B cell (primary cell): ENCODE results near the gene MTERF4. TPM values are rescaled to one million over a fixed set of nuclear protein-coding genes. Genes with fewer than 3 reads are reported as not detected.

Experiments
- ATAC-seq: fragments of 200-7000 bp; cut with Tn5 transposase; one replicate; pipeline ENCODE4 v1.10.0; 2021; ENCODE audit warnings: low read depth, mild to moderate bottlenecking, moderate number of reproducible peaks, moderate library complexity
- CTCF ChIA-PET: fragments of 350-600 bp; sonication (Branson Sonifier 250); formaldehyde crosslinking; loops from one replicate; lab custom pipeline; 2021; ENCODE audit warnings: antibody characterized with exemption, inconsistent platforms; lab: Charles Lee
- POLR2A ChIA-PET: fragments of 350-600 bp; sonication (Branson Sonifier 250); formaldehyde crosslinking; loops from one replicate; lab custom pipeline; 2021; ENCODE audit warnings: antibody characterized with exemption; lab: Charles Lee
- DNase-seq: peaks from one replicate; pipeline ENCODE4 v3.0.0; 2013
- H2AFZ ChIP-seq: 2 replicates; pipeline ENCODE4 v1.6.1; 2012; ENCODE audit warnings: mild to moderate bottlenecking, low read depth, low read length; ENCODE audit not compliant: insufficient read depth, poor library complexity, severe bottlenecking
- H3K27ac ChIP-seq, 2 donors: 1 replicate in 1 of 2; 2 replicates in 1 of 2; pipeline ENCODE4 v1.5.1; 2012 to 2013; ENCODE audit warnings: low read length in 2 of 2, mild to moderate bottlenecking in 2 of 2, moderate library complexity in 1 of 2
- H3K27me3 ChIP-seq, 4 experiments: fragments of 200-600 bp in 1 of 4; sonication (generic) in 1 of 4; replicated peaks in 1 of 4; 1 replicate in 2 of 4; 2 replicates in 2 of 4; pipeline versions ENCODE4 v1.6.1 to v1.7.0; 2013 to 2016; ENCODE audit warnings: low read length in 3 of 4, mild to moderate bottlenecking in 2 of 4, mixed read lengths in 1 of 4, moderate library complexity in 1 of 4; ENCODE audit not compliant: insufficient read depth in 4 of 4, control insufficient read depth in 3 of 4; ENCODE audit errors: control extremely low read depth in 1 of 4
- H3K36me3 ChIP-seq, 2 experiments: replicated peaks in 1 of 2; 1 replicate in 1 of 2; 2 replicates in 1 of 2; pipeline versions ENCODE4 v1.6.1 to v1.7.1; 2013; ENCODE audit warnings: low read length in 1 of 2; ENCODE audit not compliant: insufficient read depth in 2 of 2, control insufficient read depth in 1 of 2; ENCODE audit errors: control extremely low read depth in 1 of 2, extremely low read depth in 1 of 2
- H3K4me1 ChIP-seq, 2 donors: fragments of 200-600 bp in 1 of 2; sonication (generic) in 1 of 2; 1 replicate in 1 of 2; 2 replicates in 1 of 2; pipeline versions ENCODE4 v1.5.1 to v1.6.1; 2013 to 2017; ENCODE audit warnings: low read length in 2 of 2; ENCODE audit not compliant: control insufficient read depth in 2 of 2, insufficient read depth in 2 of 2
- H3K4me2 ChIP-seq: replicated peaks from 2 replicates; pipeline ENCODE3; 2012; ENCODE audit warnings: mild to moderate bottlenecking, low read depth, low read length; ENCODE audit not compliant: poor library complexity, severe bottlenecking
- H3K4me3 ChIP-seq, 5 experiments: fragments of 200-600 bp in 1 of 5; sonication (generic) in 1 of 5; 1 replicate in 3 of 5; 2 replicates in 2 of 5; pipeline versions ENCODE4 v1.5.1 to v1.7.0; 2011 to 2016; ENCODE audit warnings: low read length in 4 of 5, mild to moderate bottlenecking in 4 of 5, low read depth in 2 of 5, control low read depth in 1 of 5, moderate library complexity in 1 of 5; ENCODE audit not compliant: insufficient read depth in 1 of 5; ENCODE audit errors: control extremely low read depth in 1 of 5, extremely low read depth in 1 of 5
- H3K79me2 ChIP-seq: fragments of 200-600 bp; sonication (generic); one replicate; pipeline ENCODE4 v1.6.0; 2016; ENCODE audit warnings: low read length; ENCODE audit not compliant: control insufficient read depth, insufficient read depth
- H3K9ac ChIP-seq: fragments of 200-600 bp; sonication (generic); 2 replicates; pipeline ENCODE4 v1.6.1; 2017; ENCODE audit warnings: mild to moderate bottlenecking, low read length, moderate library complexity
- H3K9me3 ChIP-seq, 3 donors: one replicate each; pipeline versions ENCODE4 v1.6.1 to v1.7.1; 2013; ENCODE audit warnings: low read length in 2 of 3; ENCODE audit not compliant: control insufficient read depth in 2 of 3, insufficient read depth in 1 of 3; ENCODE audit errors: control extremely low read depth in 1 of 3
- H4K20me1 ChIP-seq: 2 replicates; pipeline ENCODE4 v1.6.0; 2012; ENCODE audit warnings: mild to moderate bottlenecking, low read length; ENCODE audit not compliant: insufficient read depth, control insufficient read depth, poor library complexity, severe bottlenecking
- H3K27ac Mint-ChIP-seq: one replicate; pipeline ENCODE4 v1.8.0; 2021; ENCODE audit warnings: mixed read lengths
- H3K27me3 Mint-ChIP-seq: one replicate; pipeline ENCODE4 v1.8.0; 2021; ENCODE audit warnings: mixed read lengths
- H3K4me1 Mint-ChIP-seq: one replicate; pipeline ENCODE4 v1.8.0; 2021; ENCODE audit warnings: mixed read lengths
- H3K4me3 Mint-ChIP-seq: one replicate; pipeline ENCODE4 v1.8.0; 2021; ENCODE audit warnings: mixed read lengths
- H3K9me3 Mint-ChIP-seq: one replicate; pipeline ENCODE4 v1.8.0; 2022; ENCODE audit warnings: mixed read lengths; ENCODE audit not compliant: insufficient read depth
- EZH2 ChIP-seq: IDR thresholded peaks from 2 replicates; pipeline ENCODE4 v1.6.1; 2012; ENCODE audit warnings: borderline replicate concordance, low read depth, mild to moderate bottlenecking, moderate library complexity, low read length; ENCODE audit not compliant: insufficient read depth, poor library complexity, severe bottlenecking
- WGBS: methylation state at CpG from one replicate; pipeline ENCODE4 v1.1.5; 2013; ENCODE audit warnings: missing lambda C conversion rate; ENCODE audit not compliant: insufficient coverage; 5-methylcytosine and 5-hydroxymethylcytosine counted together
- intact Hi-C: fragments of 100-400 bp; cut with micrococcal nuclease; formaldehyde crosslinking; loops from one replicate; pipeline ENCODE4 v1.10.0; 2022
- polyA plus RNA-seq: library from polyadenylated mRNA; depleted of rRNA; stranded (reverse); fragments of >200 nt; gene quantifications from 2 replicates; pipeline ENCODE4 v1.2.3, GENCODE V29; 2012
- total RNA-seq, 2 donors: library from RNA; stranded (reverse); fragments of 120-200 nt in 1 of 2; gene quantifications; 1 replicate in 1 of 2; 2 replicates in 1 of 2; pipeline versions ENCODE4 v1.2.3 to v1.2.4, GENCODE V29; 2013 to 2022
- TF ChIP-seq, protein P1 (sequence below): fragments of 200-600 bp; IDR thresholded peaks from one replicate; pipeline ENCODE4 v1.8.0; 2022; ENCODE audit warnings: antibody characterized with exemption, mild to moderate bottlenecking

MTERF4 gene
- total and polyA plus RNA-seq, 2 donors (not counting 1 experiment from before 2014, with no cell fraction given) = 88.7 to 153 TPM

DNA sequence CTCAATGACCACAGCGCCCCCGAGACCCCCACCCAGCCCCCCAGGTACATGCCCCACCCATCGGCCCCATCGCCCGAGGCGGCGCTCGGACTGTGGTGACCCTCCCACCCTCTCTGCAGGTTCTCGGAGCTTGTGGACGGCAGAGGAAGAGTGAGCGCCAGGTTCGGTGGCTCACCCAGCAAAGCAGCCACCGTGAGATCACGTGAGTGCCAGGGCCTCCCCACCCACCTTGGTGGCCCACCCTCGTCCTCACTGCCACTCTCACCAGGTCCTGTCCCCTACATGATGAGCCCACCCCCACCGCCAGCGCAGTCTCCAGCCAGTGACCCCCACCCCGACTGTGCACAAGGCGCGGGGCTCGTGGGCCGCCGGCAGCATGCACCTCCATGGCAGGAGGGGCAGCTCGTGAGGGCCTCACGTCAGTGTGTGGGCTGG lies 30.4 kb downstream of the MTERF4 start:
- Mint-ChIP-seq H3K4me3 (no peak overlapping the region), H3K9me3 (no peaks in the 10 kb centered on the region), H3K27ac (no peak overlapping the region), H3K27me3 (no peaks in the 10 kb centered on the region), H3K4me1 (no peaks in the 10 kb centered on the region)
- ATAC-seq (no peak), DNase-seq (no peak)
- Histone ChIP-seq H3K4me1 (no peaks in the 10 kb centered on the region), H3K27me3 (no peaks in the 10 kb centered on the region), H4K20me1 (no peaks in the 10 kb centered on the region), H3K4me3 (no peak overlapping the region), H3K9ac (no peak overlapping the region), H3K27ac (no peak overlapping the region), H2AFZ (no peak overlapping the region), H3K9me3 (no peaks in the 10 kb centered on the region), H3K79me2 (no peaks in the 10 kb centered on the region), H3K36me3 (peaks cover 0 to 15% of the 10 kb centered on the region in 2 experiments), H3K4me2 (no peak overlapping the region)
- WGBS = 94% methylated on average over 14 of the region's 25 CpGs
- no peak for TF ChIP-seq EZH2
- TF ChIP-seq, protein P1, sequence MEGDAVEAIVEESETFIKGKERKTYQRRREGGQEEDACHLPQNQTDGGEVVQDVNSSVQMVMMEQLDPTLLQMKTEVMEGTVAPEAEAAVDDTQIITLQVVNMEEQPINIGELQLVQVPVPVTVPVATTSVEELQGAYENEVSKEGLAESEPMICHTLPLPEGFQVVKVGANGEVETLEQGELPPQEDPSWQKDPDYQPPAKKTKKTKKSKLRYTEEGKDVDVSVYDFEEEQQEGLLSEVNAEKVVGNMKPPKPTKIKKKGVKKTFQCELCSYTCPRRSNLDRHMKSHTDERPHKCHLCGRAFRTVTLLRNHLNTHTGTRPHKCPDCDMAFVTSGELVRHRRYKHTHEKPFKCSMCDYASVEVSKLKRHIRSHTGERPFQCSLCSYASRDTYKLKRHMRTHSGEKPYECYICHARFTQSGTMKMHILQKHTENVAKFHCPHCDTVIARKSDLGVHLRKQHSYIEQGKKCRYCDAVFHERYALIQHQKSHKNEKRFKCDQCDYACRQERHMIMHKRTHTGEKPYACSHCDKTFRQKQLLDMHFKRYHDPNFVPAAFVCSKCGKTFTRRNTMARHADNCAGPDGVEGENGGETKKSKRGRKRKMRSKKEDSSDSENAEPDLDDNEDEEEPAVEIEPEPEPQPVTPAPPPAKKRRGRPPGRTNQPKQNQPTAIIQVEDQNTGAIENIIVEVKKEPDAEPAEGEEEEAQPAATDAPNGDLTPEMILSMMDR = no peak
- CTCF ChIA-PET = no interaction called here
- POLR2A ChIA-PET = no interaction called here
- intact Hi-C loops = no loop called here

DNA sequence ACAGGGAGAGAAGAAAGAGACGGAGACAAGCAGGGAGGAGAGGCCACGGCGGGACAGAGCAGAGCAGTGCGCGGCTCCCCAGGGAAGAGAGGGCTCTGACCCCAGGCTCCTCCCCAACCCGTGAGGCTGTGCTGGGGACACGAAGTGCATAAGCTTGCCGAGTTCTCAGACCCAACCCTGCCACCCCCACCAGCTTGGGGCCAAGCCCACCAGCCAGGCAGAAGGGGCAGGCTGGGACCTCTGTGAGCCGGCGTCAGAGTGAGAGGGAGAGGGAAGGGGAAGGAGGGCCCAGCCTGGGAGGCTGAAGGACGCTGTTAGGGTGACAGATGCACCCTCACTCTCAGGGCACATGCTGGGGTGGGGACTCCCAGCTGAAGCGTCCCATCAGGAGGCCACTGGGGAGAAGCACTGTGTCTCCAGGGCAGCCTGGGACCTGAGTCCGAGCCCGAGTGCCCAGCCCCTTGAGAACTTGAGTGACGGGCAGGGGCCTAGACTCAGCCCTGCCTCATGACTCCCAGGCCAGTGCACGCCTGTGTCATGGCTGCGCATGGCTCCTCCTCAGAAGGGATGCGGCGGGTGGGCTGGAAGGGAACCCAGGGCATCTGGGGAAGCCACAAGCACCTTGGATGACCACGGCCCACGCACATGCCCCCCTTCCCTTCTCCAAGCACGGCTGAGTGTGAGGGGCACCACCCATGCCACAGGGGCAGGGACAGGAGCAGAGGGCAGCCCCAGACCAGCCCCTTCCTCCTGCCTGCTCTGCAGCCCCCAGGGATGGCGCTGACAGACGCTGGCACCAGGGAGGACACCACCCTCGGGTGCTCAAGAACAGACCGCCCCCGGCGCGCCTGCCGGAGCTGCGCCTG lies 31.0 kb downstream of the MTERF4 start:
- Histone ChIP-seq H3K27me3 (no peaks in the 10 kb centered on the region), H3K27ac (no peak overlapping the region), H3K4me1 (no peaks in the 10 kb centered on the region), H3K9ac (no peak overlapping the region), H3K4me3 (no peak overlapping the region), H3K79me2 (no peaks in the 10 kb centered on the region), H2AFZ (no peak overlapping the region), H3K4me2 (no peak overlapping the region), H4K20me1 (no peaks in the 10 kb centered on the region), H3K36me3 (peaks cover 0 to 12% of the 10 kb centered on the region in 2 experiments), H3K9me3 (no peaks in the 10 kb centered on the region)
- 93% methylated on average over 21 of the region's 31 CpGs for WGBS
- ATAC-seq (no peak), DNase-seq (no peak)
- Mint-ChIP-seq H3K4me1 (no peaks in the 10 kb centered on the region), H3K9me3 (no peaks in the 10 kb centered on the region), H3K27me3 (no peaks in the 10 kb centered on the region), H3K27ac (no peak overlapping the region), H3K4me3 (no peak overlapping the region)
- TF ChIP-seq, protein P1 = no peak
- ChIA-PET CTCF (no interaction called here), POLR2A (no interaction called here)
- intact Hi-C loops = no loop called here
